GM04504 (cell line): ENCODE measurements around the gene TES.

ENCODE experiments used
- DNase-seq: peaks from one replicate; pipeline ENCODE4 v3.0.0-alpha.2; 2012; ENCODE audit warnings: low read depth

Gene TES

GRCh38 chr7:116193329-116194087, 16.8 kb upstream of the TES start:
- no peak for DNase-seq

GRCh38 chr7:116194115-116194514, 16.2 kb upstream of the TES start:
- no peak for DNase-seq

- DNase-seq: no peak
Measured at GRCh38 chr7:116195451-116195850, 14.9 kb upstream of the TES start.

- no peak for DNase-seq
Measured at GRCh38 chr7:116196947-116197346, 13.4 kb upstream of the TES start.

- peak; percentile 73 for DNase-seq
Measured at GRCh38 chr7:116197360-116197759, 13.0 kb upstream of the TES start.

- no peak for DNase-seq
Measured at GRCh38 chr7:116198748-116199410, 11.5 kb upstream of the TES start.

- no peak for DNase-seq
Measured at GRCh38 chr7:116200963-116201362, 9.4 kb upstream of the TES start.

- no peak for DNase-seq
Measured at GRCh38 chr7:116206141-116206540, 4.2 kb upstream of the TES start.

GRCh38 chr7:116208919-116209318, 1.4 kb upstream of the TES start:
- DNase-seq: no peak

- DNase-seq: no peak
Measured at GRCh38 chr7:116209561-116210070, 723 bp upstream of the TES start.

- peak; percentile 84 for DNase-seq
Measured at GRCh38 chr7:116211006-116211912, 920 bp downstream of the TES start.

GRCh38 chr7:116211913-116212596, 1.7 kb downstream of the TES start:
- no peak for DNase-seq

GRCh38 chr7:116212869-116213268, 2.5 kb downstream of the TES start:
- DNase-seq: peak; percentile 69

- peak; percentile 71 for DNase-seq
Measured at GRCh38 chr7:116213361-116214130, 3.2 kb downstream of the TES start.

GRCh38 chr7:116214921-116215320, 4.6 kb downstream of the TES start:
- no peak for DNase-seq

GRCh38 chr7:116215551-116215950, 5.2 kb downstream of the TES start:
- DNase-seq: no peak

GRCh38 chr7:116216956-116217571, 6.7 kb downstream of the TES start:
- DNase-seq: no peak

- no peak for DNase-seq
Measured at GRCh38 chr7:116218051-116218645, 7.8 kb downstream of the TES start.

GRCh38 chr7:116218747-116219146, 8.4 kb downstream of the TES start:
- no peak for DNase-seq

- DNase-seq: no peak
Measured at GRCh38 chr7:116219288-116219687, 8.9 kb downstream of the TES start.
